Measurements from ENCODE around the gene EHBP1. TPM values are rescaled to one million over a fixed set of nuclear protein-coding genes. Genes with fewer than 3 reads are reported as not detected.

Gene EHBP1
- total RNA-seq, 6 experiments from 2014 or later: 40.4 to 66.6 (median 46.3) TPM

DNA sequence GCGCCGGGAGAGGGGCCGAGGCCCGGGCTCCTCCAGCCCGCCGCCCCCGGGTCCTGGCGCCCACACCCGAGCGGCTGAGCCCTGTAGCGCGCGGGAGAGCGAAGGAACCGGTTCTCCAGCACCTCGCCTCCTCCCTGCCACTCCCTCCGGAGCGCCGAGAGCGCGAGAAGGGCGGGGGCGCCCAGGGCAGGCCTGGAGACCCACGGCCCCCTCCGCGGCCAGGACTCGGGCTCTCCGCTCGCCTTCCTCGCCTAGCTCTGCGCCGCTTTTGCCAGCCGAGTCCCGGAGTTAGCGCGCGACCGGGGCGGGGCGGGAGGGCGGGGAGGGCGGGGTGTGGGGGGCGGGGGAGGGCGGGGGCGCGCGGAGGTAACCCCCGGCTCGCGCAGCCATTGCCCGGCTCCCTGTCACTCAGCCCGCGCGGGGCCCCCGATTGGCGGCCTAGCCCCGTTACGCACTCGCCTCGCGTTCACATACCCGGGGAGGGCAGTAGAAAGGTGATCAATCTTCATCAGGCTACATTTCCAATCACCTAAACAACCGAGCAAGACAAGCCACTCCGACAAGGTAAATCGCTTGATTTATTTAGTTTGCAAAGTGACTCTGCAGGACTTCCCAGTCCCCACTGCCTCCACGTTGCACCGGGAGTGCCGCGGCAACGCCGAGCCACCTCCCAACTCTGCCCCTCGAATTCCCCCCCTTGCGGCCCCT is 345.0 kb downstream of the EHBP1 start, which contains the start of gene OTX1:
TSS of gene OTX1 (plus strand) at position 497 of the 708 bp plus-strand sequence. CDS start 2,161 bp downstream, outside the sequence.
- H3K4me3 ChIP-seq: peak within 1 kb of the TSS; percentile 30 to 53 (median 52)
- no peak within 1 kb of the TSS for H3K27ac ChIP-seq
- peak; percentile 65 to 82 (median 74) for ATAC-seq
- peak; percentile 71 to 80 (median 74) for DNase-seq
- TF ChIP-seq, protein P1, sequence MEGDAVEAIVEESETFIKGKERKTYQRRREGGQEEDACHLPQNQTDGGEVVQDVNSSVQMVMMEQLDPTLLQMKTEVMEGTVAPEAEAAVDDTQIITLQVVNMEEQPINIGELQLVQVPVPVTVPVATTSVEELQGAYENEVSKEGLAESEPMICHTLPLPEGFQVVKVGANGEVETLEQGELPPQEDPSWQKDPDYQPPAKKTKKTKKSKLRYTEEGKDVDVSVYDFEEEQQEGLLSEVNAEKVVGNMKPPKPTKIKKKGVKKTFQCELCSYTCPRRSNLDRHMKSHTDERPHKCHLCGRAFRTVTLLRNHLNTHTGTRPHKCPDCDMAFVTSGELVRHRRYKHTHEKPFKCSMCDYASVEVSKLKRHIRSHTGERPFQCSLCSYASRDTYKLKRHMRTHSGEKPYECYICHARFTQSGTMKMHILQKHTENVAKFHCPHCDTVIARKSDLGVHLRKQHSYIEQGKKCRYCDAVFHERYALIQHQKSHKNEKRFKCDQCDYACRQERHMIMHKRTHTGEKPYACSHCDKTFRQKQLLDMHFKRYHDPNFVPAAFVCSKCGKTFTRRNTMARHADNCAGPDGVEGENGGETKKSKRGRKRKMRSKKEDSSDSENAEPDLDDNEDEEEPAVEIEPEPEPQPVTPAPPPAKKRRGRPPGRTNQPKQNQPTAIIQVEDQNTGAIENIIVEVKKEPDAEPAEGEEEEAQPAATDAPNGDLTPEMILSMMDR (IDR thresholded peaks at IDR 0.05): no peak
- TF ChIP-seq POLR2A (IDR thresholded peaks at IDR 0.05): no peak
- under 1% methylated on average over 11 of the region's 73 CpGs for WGBS (ENCODE audit: insufficient coverage, low coverage, low lambda C conversion rate, missing lambda C conversion rate)
- peaks cover 0 to 7% (median 0%) of the 10 kb centered on the region in 4 donors for H3K36me3 ChIP-seq
- no peaks in the 10 kb centered on the region for H3K9me3 ChIP-seq
- H3K4me1 ChIP-seq: peaks cover 0 to 50% (median 0%) of the 10 kb centered on the region in 4 donors
- intact Hi-C loops (cut with DNase I): no loop called here
- peaks cover 4 to 11% of the 10 kb centered on the region in 2 donors for H3K27me3 ChIP-seq

DNA sequence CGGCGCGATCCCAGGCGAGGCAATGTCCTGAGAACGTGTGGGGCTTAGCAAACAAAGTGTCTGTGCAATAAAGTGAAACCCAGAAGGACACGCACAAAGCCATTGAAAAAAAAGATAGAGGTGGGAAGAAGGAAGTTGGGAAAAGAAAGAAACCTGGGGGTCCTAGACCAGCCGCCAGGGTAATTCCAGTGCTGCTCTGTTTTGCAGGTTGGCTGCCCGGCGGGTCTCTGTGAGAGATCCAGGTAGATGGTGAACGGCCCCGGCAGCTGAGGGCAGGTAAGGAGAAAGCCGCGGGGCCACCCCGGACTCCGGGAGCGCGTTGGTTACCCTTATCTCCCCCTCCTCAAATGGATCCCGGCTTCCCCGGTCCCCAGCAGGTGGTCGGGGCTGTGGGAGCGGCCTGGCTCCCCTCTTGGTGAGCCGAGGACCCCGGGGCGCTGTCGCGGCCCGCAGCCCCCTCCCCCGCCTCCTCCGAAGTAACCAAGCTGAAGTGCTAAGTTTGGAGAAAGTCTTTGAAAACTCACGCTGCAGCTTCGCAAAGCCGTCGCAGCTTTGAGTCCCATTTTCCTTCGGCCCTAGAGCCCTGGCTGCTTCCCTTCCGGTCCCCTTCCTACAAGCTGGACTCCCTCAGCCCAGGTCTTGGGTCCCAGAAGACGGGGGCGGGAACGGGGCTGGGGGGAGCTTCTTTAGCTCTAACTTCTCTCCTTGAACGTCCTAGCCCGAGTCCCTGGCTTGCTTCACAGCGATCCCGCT is 345.7 kb downstream of the EHBP1 start:
- no peaks in the 10 kb centered on the region for H3K36me3 ChIP-seq
- WGBS (ENCODE audit: insufficient coverage, low coverage, low lambda C conversion rate, missing lambda C conversion rate): 3% methylated on average over 17 of the region's 42 CpGs
- no peak overlapping the region for H3K27ac ChIP-seq
- H3K27me3 ChIP-seq: peaks cover 4 to 16% of the 10 kb centered on the region in 2 donors
- intact Hi-C loops (cut with DNase I): no loop called here
- H3K4me1 ChIP-seq: peaks cover 0 to 50% (median 0%) of the 10 kb centered on the region in 4 donors
- no peak for ATAC-seq
- H3K4me3 ChIP-seq: peak overlapping the region; percentile 30 to 53 (median 52)
- no peaks in the 10 kb centered on the region for H3K9me3 ChIP-seq
- no peak for DNase-seq
- TF ChIP-seq, protein P1 (IDR thresholded peaks at IDR 0.05): no peak
- no peak for TF ChIP-seq POLR2A (IDR thresholded peaks at IDR 0.05)

DNA sequence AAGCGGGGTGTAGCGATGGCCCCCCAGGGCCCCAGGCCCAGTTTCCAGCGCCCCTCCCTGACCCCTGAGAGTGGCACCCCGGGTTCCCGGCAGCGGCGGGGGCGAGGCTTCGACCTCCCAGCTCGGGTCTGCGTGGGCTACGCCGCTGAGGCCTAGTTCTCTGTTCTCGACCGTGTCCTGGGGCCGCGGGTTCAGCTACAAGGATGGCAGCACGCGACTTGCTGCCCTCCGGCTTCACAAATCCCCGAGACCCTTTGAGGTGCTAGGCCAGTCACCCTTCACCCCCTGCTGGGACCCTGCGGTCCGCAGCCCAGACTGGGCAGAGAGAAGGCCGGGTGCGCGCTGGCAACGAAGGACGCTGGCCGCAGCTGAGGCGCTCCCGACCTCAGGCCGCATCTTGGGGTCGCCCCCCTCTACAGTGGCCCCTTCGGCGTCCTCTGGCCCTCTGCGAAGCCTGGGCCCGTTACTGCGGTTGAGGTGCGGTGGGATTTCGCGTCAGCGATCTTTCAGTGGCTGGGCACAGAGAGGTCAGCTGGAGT is 346.4 kb downstream of the EHBP1 start:
- H3K36me3 ChIP-seq: no peaks in the 10 kb centered on the region
- no peak for ATAC-seq
- peaks cover 4 to 22% of the 10 kb centered on the region in 2 donors for H3K27me3 ChIP-seq
- intact Hi-C loops (cut with DNase I): no loop called here
- DNase-seq: no peak
- WGBS (ENCODE audit: insufficient coverage, low coverage, low lambda C conversion rate, missing lambda C conversion rate): 10% methylated on average over 2 of the region's 42 CpGs
- no peak overlapping the region for H3K4me3 ChIP-seq
- TF ChIP-seq POLR2A (IDR thresholded peaks at IDR 0.05): no peak
- TF ChIP-seq, protein P1 (IDR thresholded peaks at IDR 0.05): no peak
- H3K9me3 ChIP-seq: no peaks in the 10 kb centered on the region
- H3K27ac ChIP-seq: no peak overlapping the region
- peaks cover 0 to 50% (median 0%) of the 10 kb centered on the region in 4 donors for H3K4me1 ChIP-seq

DNA sequence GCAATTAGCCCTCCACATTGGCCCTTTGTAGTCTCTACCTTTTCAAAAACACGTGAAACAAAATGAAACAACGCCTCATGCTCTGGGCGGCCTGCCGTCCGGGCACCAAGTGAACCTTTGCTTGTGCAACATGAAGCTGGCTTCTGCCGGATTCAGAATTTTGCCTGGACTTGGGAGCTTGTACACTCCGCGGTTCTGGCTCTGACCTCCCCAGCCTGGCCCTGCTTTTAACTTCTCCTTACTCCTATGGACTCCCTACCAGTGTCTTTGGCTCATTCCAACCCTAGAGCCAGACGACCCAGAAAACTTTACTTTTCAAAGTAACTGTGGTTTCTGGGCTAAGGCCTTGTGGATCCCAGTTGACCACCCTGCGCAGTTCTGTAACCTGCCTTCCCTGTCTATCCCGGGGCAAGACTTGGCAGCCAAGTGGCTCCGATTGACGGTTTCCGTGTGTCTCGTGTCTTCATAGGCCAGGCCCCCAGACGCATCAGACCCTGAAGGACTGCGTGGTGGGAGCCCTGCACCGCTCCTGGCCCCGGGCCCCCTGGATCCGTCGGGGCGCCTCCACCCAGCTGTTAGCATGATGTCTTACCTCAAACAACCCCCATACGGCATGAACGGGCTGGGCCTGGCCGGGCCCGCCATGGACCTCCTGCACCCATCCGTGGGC is 347.0 kb downstream of the EHBP1 start:
- H3K27ac ChIP-seq: no peak overlapping the region
- H3K4me1 ChIP-seq: peaks cover 0 to 45% (median 0%) of the 10 kb centered on the region in 4 donors
- WGBS (ENCODE audit: insufficient coverage, low coverage, low lambda C conversion rate, missing lambda C conversion rate): 25% methylated on average over 13 of the region's 27 CpGs
- intact Hi-C loops (cut with DNase I): no loop called here
- H3K27me3 ChIP-seq: peaks cover 8 to 29% of the 10 kb centered on the region in 2 donors
- DNase-seq (peak in 1 of 3 donors; percentile 67), ATAC-seq (peak; percentile 27 to 65 (median 44))
- H3K36me3 ChIP-seq: no peaks in the 10 kb centered on the region
- no peak overlapping the region for H3K4me3 ChIP-seq
- no peak for TF ChIP-seq POLR2A (IDR thresholded peaks at IDR 0.05)
- TF ChIP-seq, protein P1 (IDR thresholded peaks at IDR 0.05): no peak
- H3K9me3 ChIP-seq: no peaks in the 10 kb centered on the region
